ENCODE data around the gene IFTAP.

- TF ChIP-seq CTCF (conservative IDR thresholded peaks at IDR 0.05; ENCODE audit: low read depth, low read length) (no peak), EZH2 (IDR thresholded peaks at IDR 0.05; ENCODE audit: borderline replicate concordance, low read depth, low read length, poor library complexity, severe bottlenecking) (no peak)
Observed at GRCh38 chr11:36657610-36658267, 63.4 kb downstream of the IFTAP start.
